Measurements from ENCODE around the gene SPAG6.

SPAG6 gene

DNA sequence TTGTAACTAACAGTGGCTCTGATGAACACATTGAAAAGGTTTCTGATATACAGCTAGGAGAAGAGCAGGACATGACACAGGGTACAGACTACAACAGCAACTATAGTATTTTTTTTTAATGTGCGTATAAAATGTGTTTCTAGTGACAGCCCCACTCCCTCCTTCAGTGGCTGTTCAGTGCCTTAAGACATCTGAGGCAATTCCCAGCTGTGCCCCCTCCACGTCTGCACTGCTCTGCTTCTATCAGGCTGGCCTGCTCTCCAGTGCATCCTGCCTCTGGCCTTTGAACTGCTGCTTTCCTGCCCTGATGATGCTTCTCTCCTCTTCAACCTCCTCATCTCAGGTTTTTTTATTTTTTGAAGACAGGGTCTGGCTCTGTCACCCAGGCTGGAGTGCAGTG is 111.2 kb downstream of the SPAG6 start:
- TF ChIP-seq ZFX (IDR thresholded peaks at IDR 0.05) = no peak
- TF ChIP-seq, protein P1, sequence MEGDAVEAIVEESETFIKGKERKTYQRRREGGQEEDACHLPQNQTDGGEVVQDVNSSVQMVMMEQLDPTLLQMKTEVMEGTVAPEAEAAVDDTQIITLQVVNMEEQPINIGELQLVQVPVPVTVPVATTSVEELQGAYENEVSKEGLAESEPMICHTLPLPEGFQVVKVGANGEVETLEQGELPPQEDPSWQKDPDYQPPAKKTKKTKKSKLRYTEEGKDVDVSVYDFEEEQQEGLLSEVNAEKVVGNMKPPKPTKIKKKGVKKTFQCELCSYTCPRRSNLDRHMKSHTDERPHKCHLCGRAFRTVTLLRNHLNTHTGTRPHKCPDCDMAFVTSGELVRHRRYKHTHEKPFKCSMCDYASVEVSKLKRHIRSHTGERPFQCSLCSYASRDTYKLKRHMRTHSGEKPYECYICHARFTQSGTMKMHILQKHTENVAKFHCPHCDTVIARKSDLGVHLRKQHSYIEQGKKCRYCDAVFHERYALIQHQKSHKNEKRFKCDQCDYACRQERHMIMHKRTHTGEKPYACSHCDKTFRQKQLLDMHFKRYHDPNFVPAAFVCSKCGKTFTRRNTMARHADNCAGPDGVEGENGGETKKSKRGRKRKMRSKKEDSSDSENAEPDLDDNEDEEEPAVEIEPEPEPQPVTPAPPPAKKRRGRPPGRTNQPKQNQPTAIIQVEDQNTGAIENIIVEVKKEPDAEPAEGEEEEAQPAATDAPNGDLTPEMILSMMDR (conservative IDR thresholded peaks at IDR 0.05) = no peak
- H3K27ac ChIP-seq = no peak overlapping the region

DNA sequence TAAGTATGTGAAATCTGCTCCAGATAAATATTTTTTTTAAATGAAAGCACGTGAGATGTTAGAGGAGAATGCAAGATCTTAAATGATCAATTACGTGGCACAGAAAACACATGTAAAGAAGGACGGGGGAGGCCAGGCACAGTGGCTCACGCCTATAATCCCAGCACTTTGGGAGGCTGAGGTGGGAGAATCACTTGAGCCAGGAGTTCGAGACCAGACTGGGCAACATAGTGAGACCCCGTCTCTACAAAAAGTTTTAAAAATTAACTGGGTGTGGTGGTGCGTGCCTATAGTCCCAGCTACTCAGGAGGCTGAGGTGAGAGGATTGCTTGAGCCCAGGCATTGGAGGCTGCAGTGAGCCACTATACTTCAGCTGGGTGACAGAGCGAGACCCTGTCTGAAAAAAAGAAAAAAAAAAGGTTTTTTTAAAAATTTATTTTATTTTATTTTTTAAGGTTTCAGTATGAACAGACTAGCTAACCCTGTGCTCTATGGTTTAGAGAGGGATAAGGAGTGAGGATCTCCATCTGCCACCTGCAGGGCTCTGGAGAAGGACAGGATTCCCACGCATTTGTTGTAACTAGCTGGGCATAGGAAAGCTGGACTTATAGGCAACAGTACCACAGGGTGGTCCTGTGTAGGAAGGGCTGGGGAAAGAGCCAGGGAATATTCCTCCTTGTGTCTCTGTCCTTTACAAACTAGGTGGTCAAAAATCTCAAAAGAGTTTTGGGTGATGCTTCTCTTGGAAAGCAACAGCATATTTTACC is 113.2 kb downstream of the SPAG6 start:
- no peak for TF ChIP-seq ZFX (IDR thresholded peaks at IDR 0.05)
- H3K27ac ChIP-seq = no peak overlapping the region

DNA sequence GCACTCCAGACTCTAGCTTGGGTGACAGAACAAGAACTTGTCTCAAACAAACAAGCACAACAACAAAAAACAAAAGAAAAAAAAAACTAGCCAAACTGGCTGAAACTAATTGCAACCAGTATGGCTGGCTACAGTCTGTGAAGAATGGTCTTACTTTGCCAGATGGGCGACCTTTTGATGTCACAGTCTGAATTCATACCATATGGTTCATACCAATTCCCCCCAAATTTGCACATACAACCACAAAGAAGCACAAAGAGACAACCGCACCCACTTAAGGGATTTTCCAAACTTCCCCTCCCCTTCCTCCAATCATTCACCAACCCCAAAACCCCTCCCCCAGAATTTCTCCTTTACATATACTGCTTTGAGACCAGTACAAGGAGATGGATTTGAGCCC is 114.2 kb downstream of the SPAG6 start:
- H3K27ac ChIP-seq = no peak overlapping the region
- TF ChIP-seq, protein P1 (conservative IDR thresholded peaks at IDR 0.05) = no peak
- no peak for TF ChIP-seq ZFX (IDR thresholded peaks at IDR 0.05)

DNA sequence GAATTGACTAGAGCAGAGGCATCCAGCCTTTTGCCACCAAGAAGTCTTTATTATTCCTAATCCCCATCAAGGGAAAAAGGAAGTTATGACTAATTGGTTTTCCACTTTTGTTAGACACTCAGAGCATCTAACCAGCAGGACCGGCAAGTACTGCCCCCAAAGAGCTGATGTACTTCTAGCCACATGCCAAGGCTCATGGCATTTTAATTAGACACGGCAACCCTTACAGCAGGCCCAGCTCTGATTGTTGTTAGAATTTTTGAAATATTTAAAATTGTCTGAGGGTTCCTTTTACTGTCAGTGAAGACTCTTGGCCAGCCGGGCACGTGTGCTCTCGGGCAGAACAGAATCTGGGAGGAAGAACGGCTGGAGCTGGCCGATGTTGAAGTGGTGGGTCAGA is 114.8 kb downstream of the SPAG6 start:
- no peak for TF ChIP-seq ZFX (IDR thresholded peaks at IDR 0.05)
- TF ChIP-seq, protein P1 (conservative IDR thresholded peaks at IDR 0.05) = no peak
- no peak overlapping the region for H3K27ac ChIP-seq

DNA sequence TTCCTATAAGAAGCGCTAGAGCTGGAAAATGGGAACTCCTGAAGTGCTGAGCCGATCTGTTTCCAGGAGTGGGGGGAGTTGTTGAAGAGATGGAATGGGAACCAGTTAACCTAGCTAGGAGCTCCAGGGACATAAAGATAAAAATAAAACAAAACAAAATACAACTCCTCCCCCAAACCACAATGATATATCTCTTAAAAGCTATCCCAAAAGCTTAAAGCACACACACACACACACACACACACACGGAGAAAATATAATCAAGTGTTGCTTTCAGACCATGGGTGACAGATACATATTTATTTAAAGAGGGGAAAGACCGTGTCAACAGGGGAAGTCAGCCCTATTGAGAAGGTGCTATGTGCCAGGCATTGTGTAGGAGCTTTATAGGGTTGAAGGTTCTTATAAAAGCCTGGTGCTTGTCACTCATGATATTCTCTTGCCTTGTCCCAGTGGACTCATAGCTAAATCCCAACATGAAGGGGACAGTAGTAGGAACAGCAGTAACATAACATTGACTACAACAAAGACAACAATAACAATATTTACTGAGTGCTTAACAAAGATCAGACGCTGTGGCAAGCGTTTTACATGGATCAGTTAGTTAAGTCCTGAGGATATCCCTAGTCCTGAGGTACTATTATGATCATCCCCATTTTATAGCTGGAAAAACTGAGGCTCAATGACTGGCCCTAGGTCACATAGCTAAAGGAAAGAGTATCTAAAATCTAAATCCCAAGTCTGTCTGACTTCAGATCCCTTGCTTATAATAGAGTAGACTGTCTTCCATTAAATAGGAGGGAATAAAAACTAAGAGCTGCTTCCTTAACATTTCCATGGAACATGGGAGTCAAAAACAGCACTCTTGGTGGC is 115.5 kb downstream of the SPAG6 start:
- TF ChIP-seq, protein P1 (conservative IDR thresholded peaks at IDR 0.05) = no peak
- TF ChIP-seq ZFX (IDR thresholded peaks at IDR 0.05) = no peak

DNA sequence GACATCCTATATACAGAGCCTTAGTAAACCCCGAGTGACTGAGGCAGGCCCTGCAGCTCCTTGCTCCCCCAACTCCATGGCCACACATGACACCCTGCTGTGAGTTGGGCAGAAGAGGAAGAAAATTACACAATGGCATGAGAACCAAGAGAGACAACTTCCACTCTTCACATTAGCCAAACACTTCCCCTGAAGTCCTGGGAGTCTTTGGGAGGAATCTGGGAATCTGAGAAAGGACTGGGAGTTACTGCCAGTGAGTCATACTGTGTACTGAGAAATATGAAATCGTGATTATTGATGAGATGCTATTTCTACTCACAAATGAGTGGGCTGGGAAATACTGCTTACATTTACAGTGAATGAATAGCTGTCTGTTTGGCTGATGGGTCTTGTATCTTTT is 116.6 kb downstream of the SPAG6 start:
- no peak overlapping the region for H3K27ac ChIP-seq

More for the DNA sequence above, 115.5 kb downstream of the SPAG6 start:
- H3K27ac ChIP-seq = no peak overlapping the region

DNA sequence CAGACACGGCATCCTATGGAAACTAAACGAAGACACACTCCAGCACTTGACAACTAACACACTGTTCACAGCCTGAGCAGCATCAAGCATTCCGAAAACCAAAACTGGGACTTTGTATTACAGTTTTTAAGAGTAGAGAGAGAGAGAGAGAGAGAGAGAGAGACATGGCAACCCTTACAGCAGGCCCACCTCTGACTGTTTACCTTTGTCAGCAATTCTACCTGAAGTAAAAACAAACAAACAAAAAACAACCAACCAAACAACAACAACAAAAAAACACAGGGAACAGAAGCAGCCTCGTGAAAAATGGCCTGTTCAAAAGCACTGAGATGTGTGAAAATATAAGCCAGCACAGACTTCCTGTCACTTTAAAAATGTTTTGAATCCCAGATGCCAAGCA is 118.0 kb downstream of the SPAG6 start:
- peak overlapping the region; percentile 71 for H3K27ac ChIP-seq
- TF ChIP-seq, protein P1 (conservative IDR thresholded peaks at IDR 0.05) = no peak

More for the DNA sequence above, 116.6 kb downstream of the SPAG6 start:
- no peak for TF ChIP-seq ZFX (IDR thresholded peaks at IDR 0.05)
- TF ChIP-seq, protein P1 (conservative IDR thresholded peaks at IDR 0.05) = no peak
